GM19372 (cell line): ENCODE measurements around the gene USP22.

ENCODE experiments used
- ATAC-seq: cut with Tn5 transposase; IDR thresholded peaks from one replicate; pipeline ENCODE4 v1.9.1; 2021; ENCODE audit warnings: mild to moderate bottlenecking, low read depth, moderate library complexity; ENCODE audit not compliant: unreplicated experiment

USP22 gene

GRCh38 chr17:21024024-21024423 is 18.8 kb downstream of the USP22 start:
- no peak for ATAC-seq

- ATAC-seq = no peak
These were observed 21.5 kb downstream of the USP22 start for GRCh38 chr17:21021208-21021803.

GRCh38 chr17:21020622-21021021 is 22.2 kb downstream of the USP22 start:
- ATAC-seq = no peak

GRCh38 chr17:21019976-21020586 is 22.7 kb downstream of the USP22 start:
- no peak for ATAC-seq

- ATAC-seq = no peak
These were observed 23.9 kb downstream of the USP22 start for GRCh38 chr17:21018894-21019293.

GRCh38 chr17:21017861-21018260 is 24.9 kb downstream of the USP22 start:
- ATAC-seq = no peak

DNA sequence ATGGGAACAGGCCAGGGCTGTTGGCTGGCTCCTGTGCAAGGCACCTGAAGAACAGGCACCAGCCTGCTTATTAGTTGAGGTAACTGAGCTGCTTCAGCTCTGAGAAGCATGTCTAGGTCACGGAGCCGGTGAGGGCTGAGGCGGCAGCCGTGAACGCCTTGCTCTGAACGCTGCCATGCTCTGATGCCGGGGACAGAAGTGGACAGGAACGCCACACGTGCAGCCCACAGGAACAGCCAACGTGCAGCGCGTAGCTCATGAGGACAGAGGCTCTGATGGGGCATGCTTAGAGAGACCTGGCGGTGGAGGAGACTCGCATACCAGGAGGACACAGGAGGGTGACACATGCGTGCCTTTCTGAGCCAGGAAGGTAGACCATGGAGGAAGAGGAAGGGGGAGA is 25.6 kb downstream of the USP22 start:
- ATAC-seq = no peak

DNA sequence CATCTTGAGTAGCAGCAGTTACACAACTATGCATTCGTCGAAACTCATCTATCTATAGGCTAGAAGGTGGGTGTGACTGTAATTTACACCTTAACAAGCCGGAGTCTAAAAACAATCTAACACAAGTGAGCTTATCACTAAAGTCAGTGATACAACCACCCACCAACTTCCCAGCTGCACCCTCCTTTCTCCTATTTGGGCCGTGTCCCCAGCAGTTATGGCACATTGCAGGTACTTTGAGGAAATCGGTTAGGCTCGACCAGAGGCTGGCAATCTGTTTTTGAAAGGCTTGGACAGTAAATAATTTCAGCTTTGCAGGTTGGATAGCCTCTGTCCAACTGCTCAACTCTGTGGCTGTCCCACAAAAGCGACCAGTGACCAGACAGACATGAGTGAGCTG is 26.0 kb downstream of the USP22 start:
- no peak for ATAC-seq

- no peak for ATAC-seq
These were observed 27.2 kb downstream of the USP22 start for GRCh38 chr17:21015564-21015963.

GRCh38 chr17:21014498-21014897 is 28.3 kb downstream of the USP22 start:
- ATAC-seq = no peak

- ATAC-seq = no peak
These were observed 28.8 kb downstream of the USP22 start for GRCh38 chr17:21013983-21014382.

GRCh38 chr17:21012736-21013135 is 30.1 kb downstream of the USP22 start:
- no peak for ATAC-seq

DNA sequence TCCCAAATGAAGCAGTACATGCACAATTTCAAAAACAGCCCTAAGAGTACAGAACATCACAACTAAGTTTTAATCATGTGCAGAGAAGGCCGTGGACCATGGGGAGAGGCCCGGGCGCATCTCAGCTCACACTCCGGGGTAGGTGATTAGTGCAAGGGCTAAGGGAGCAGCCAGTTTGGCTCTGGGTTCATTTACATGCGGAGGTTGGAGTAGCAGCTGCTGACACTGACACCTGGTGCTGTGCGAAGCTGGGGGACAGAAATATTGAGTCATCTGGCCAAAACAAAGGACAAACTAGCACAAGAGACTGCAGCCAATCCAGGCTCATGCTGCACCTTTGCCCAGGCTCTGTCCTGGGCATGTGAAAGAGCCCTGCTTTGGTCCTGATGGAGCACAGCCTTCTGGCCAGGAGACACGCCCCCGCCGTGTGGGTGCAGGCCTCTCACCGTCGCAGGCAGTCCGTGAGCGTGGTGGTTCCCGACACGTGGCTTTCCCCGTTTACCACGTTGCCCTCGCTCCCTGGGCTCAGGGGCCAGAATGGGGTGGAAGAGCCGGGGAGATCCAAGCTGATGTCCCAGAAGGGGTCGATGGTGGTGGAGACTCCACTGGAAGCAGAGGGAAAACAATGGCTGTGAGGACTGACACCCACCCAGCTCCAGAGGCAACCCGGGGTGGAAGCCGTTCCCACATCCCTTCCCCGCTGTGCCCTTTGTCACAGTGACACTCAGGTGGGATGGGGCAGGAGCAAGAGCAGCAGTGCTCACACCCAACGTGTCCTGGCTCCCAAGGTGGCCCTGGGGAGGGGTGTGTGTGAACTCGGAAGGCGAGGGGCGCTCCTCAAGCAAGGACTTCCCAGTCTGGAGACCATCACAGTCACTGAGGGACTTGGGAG is 31.9 kb downstream of the USP22 start:
- ATAC-seq = no peak

DNA sequence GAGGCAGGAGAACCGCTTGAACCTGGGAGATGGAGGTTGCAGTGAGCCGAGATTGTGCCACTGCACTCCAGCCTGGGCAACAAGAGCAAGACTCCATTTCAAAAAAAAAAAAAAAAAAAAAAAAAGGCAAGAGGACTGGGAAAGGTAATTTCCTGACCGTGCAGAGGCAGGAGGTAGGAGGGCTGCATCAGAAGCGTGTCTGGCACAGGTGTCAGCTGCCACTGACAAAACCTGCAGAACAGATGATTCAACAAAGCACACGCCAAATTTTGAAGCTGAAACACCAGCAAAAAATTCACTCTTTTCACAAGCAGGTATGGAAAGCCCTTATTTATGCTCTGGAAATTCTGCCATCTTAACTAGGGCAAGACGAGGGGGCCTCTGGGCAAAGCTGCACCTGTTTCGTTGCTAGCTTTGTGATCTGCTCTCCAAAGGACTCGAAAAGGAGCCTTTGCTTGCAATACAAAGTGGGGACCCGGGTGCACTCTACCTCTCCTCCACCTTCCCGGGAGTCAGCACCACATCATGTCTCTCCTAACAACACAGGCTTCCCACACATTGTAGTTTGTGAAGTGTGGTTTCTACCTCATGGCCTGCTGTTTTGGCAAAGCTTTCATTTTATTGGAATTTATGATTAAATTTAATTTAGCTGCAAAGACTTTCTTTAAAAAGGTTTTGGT is 33.7 kb downstream of the USP22 start:
- no peak for ATAC-seq

- ATAC-seq = no peak
These were observed 34.5 kb downstream of the USP22 start for GRCh38 chr17:21008160-21008915.

- no peak for ATAC-seq
These were observed 35.2 kb downstream of the USP22 start for GRCh38 chr17:21007646-21008045.

DNA sequence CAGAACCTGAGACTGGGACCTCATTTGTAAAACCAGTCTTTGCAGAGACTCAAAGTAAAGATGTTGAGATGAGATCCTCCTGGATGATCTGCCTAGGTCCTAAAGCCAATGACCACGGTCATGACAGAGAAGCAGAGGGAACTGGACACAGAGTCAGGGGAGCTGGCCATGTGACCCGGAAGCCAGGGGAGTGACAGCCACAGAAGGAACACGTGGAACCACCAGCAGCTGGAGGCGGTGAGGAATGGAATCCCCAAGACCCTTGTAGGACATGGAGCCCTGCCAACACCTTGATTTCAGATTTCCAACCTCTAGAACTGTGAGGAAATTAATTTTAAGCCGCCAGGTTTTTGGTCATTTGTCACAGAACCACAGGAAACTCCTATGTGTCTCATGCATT is 37.0 kb downstream of the USP22 start:
- no peak for ATAC-seq

GRCh38 chr17:21005367-21005766 is 37.4 kb downstream of the USP22 start:
- ATAC-seq = no peak

GRCh38 chr17:21004016-21004930 is 38.5 kb downstream of the USP22 start:
- ATAC-seq = no peak
